DMS53 treated with DMSO at 0.1 percent for 48 hours (cell line): ENCODE data around the gene TRIOBP.
A peak's percentile ranks its signal among the peaks of the same experiment; 100 is the strongest.

Source experiments
- DNase-seq: peaks from one replicate; lab custom pipeline; 2025; ENCODE audit not compliant: unreplicated experiment; lab: John Stamatoyannopoulos, UW

TRIOBP gene

GRCh38 chr22:37819105-37819433, 122.2 kb downstream of the TRIOBP start:
- no peak for DNase-seq

GRCh38 chr22:37820350-37820749, 123.5 kb downstream of the TRIOBP start:
- DNase-seq: no peak

- no peak for DNase-seq
These were observed 125.4 kb downstream of the TRIOBP start for GRCh38 chr22:37822079-37822833.

- DNase-seq: peak; percentile 49
These were observed 126.5 kb downstream of the TRIOBP start, which contains the start of gene GALR3 for GRCh38 chr22:37823134-37823985. GALR3 (plus strand) TSS chr22:37823382; CDS start chr22:37823407, 25 bp downstream.

- no peak for DNase-seq
These were observed 128.1 kb downstream of the TRIOBP start for GRCh38 chr22:37824674-37825641.
